OCI-LY7 (cell line): ENCODE measurements around the gene FGB. TPM values are rescaled to one million over a fixed set of nuclear protein-coding genes. Genes with fewer than 3 reads are reported as not detected.

Experiments used
- BruUV-seq: library from RNA; stranded (reverse); fragments of 400-500 nt; replicated peaks from 2 replicates; lab custom pipeline; 2021; lab: Mats Ljungman, UMichigan
- CTCF ChIA-PET: fragments of 300-600 bp; sonication (Branson Sonifier 250); formaldehyde crosslinking; loops from one replicate; lab custom pipeline; 2022; ENCODE audit warnings: antibody characterized with exemption; ENCODE audit not compliant: unreplicated experiment; lab: Charles Lee
- POLR2A ChIA-PET: fragments of 300-600 bp; sonication (Branson Sonifier 250); formaldehyde crosslinking; loops from one replicate; lab custom pipeline; 2022; ENCODE audit warnings: antibody characterized with exemption; lab: Charles Lee
- DNase-seq: peaks from one replicate; pipeline ENCODE4 v3.0.0-alpha.2; 2015; ENCODE audit warnings: low spot score
- H2AFZ ChIP-seq: fragments of 200-600 bp; sonication (generic), shearing (Covaris generic); 2 replicates; pipeline ENCODE4 v1.6.1; 2014; ENCODE audit warnings: mild to moderate bottlenecking, antibody characterized with exemption, low read length, moderate library complexity
- H3K27ac ChIP-seq: fragments of 200-600 bp; sonication (generic); 2 replicates; pipeline ENCODE4 v1.5.1; 2014; ENCODE audit warnings: mixed run types, low read depth, mild to moderate bottlenecking, moderate library complexity, low read length, inconsistent platforms; ENCODE audit not compliant: poor library complexity, severe bottlenecking
- H3K36me3 ChIP-seq: fragments of 200-600 bp; sonication (generic); 2 replicates; pipeline ENCODE4 v1.6.1; 2014; ENCODE audit warnings: mild to moderate bottlenecking, antibody characterized with exemption, low read length, moderate library complexity, mixed read lengths; ENCODE audit not compliant: insufficient read depth
- H3K4me1 ChIP-seq: fragments of 200-600 bp; sonication (generic); 2 replicates; pipeline ENCODE4 v1.5.1; 2014; ENCODE audit warnings: mild to moderate bottlenecking, low read length; ENCODE audit not compliant: insufficient read depth, poor library complexity, severe bottlenecking
- H3K4me2 ChIP-seq: fragments of 200-600 bp; sonication (generic); 2 replicates; pipeline ENCODE4 v1.6.1; 2014; ENCODE audit warnings: mild to moderate bottlenecking, low read length
- H3K4me3 ChIP-seq: fragments of 200-600 bp; sonication (generic); 2 replicates; pipeline ENCODE4 v1.5.1; 2014; ENCODE audit warnings: mild to moderate bottlenecking, low read depth, low read length; ENCODE audit not compliant: poor library complexity, severe bottlenecking
- H3K79me2 ChIP-seq: fragments of 200-600 bp; sonication (generic); 2 replicates; pipeline ENCODE4 v1.6.1; 2016; ENCODE audit warnings: low read depth, mild to moderate bottlenecking, low read length, moderate library complexity, mixed read lengths; ENCODE audit not compliant: insufficient read depth
- H3K9me2 ChIP-seq: fragments of 200-600 bp; sonication (generic); 2 replicates; pipeline ENCODE4 v1.6.1; 2016; ENCODE audit warnings: mild to moderate bottlenecking, low read length, mixed read lengths; ENCODE audit not compliant: insufficient read depth
- H3K9me3 ChIP-seq: fragments of 200-600 bp; sonication (generic); 2 replicates; pipeline ENCODE4 v1.6.1; 2014; ENCODE audit warnings: mild to moderate bottlenecking, mixed run types, low read length, mixed read lengths
- H4K20me1 ChIP-seq: fragments of 200-600 bp; sonication (generic); 2 replicates; pipeline ENCODE4 v1.6.1; 2014; ENCODE audit warnings: mild to moderate bottlenecking, antibody characterized with exemption, low read length, moderate library complexity, mixed read lengths; ENCODE audit not compliant: insufficient read depth
- CTCF ChIP-seq: fragments of 200-600 bp; sonication (generic); conservative IDR thresholded peaks from 2 replicates; pipeline ENCODE4 v1.5.1; 2014; ENCODE audit warnings: mild to moderate bottlenecking, antibody characterized with exemption, low read length, moderate library complexity, mixed read lengths
- EZH2phosphoT487 ChIP-seq: fragments of 200-600 bp; sonication (generic); IDR thresholded peaks from 2 replicates; pipeline ENCODE4 v1.6.1; 2018; ENCODE audit warnings: low read depth, borderline replicate concordance, mild to moderate bottlenecking, mixed run types, antibody characterized with exemption, low read length, moderate library complexity, mixed read lengths
- intact Hi-C: fragments of 100-400 bp; cut with micrococcal nuclease; formaldehyde crosslinking; loops from one replicate; pipeline ENCODE4 v1.10.0; 2022; ENCODE audit not compliant: unreplicated experiment
- total RNA-seq, 2 experiments: library from RNA; depleted of rRNA in 1 of 2; stranded (reverse); fragments of >200 nt in 1 of 2; shearing (Covaris generic) in 1 of 2; gene quantifications; 2 replicates each; pipeline ENCODE4 v1.2.3, GENCODE V29; 2014 to 2022

Gene FGB
- total RNA-seq, 2 experiments from 2014 or later, result not detected

DNA sequence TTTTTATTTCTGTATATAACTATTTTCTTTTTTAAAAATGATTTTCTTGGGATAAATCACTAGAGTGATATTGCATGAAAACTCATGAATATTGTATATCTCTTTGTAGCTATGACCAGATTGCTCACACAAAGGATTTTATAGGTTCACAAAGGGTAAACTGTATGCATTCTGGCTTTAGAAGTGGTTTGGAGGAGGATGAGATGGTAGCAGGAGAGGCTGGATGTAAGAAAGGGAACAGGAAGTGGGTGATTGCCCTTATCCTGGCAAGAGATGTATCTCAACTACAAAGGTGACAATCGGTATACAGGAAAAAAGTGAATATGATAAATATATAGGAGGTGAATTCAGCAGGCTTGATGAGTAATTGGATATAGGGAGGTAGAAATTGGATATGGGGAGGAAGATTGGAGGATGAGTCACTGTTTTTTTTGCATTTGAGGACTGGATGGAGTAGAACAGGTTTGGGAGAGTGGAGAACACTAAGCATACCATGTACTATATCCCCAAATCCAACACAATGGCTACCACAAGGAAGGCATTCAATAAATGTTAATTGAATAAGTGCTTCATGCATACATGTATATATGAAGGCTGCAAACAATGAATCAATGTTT lies 39.7 kb downstream of the FGB start:
- H3K36me3 ChIP-seq, result no peaks in the 10 kb centered on the region
- intact Hi-C loops, result no loop called here
- POLR2A ChIA-PET, result interaction anchor here (1.0 to 1.3 kb wide), 3 partner anchors 7 to 34 kb away, joined by 4 to 6 read pairs (median 4); no protein-coding TSS in a partner anchor
- no peak for TF ChIP-seq CTCF
- no peak for TF ChIP-seq EZH2phosphoT487
- no peaks in the 10 kb centered on the region for H3K9me3 ChIP-seq
- no peak for DNase-seq
- no TSS peak for BruUV-seq
- H3K27ac ChIP-seq, result no peak overlapping the region
- CTCF ChIA-PET, result no interaction called here
- H2AFZ ChIP-seq, result no peak overlapping the region
- no peaks in the 10 kb centered on the region for H3K79me2 ChIP-seq
- no peaks in the 10 kb centered on the region for H3K4me1 ChIP-seq
- H4K20me1 ChIP-seq, result no peaks in the 10 kb centered on the region
- H3K4me3 ChIP-seq, result no peak overlapping the region
- H3K9me2 ChIP-seq, result no peaks in the 10 kb centered on the region
- no peak overlapping the region for H3K4me2 ChIP-seq

GRCh38 chr4:154603033-154603943 lies 40.5 kb downstream of the FGB start:
- no peaks in the 10 kb centered on the region for H3K36me3 ChIP-seq
- no TSS peak for BruUV-seq
- no peaks in the 10 kb centered on the region for H3K4me1 ChIP-seq
- H4K20me1 ChIP-seq, result no peaks in the 10 kb centered on the region
- no peak overlapping the region for H3K27ac ChIP-seq
- no peaks in the 10 kb centered on the region for H3K79me2 ChIP-seq
- intact Hi-C loops, result no loop called here
- ChIA-PET POLR2A (interaction anchor here (0.5 to 1.3 kb wide), 4 partner anchors 8 to 868 kb away, joined by 3 to 6 read pairs (median 4); no protein-coding TSS in a partner anchor), CTCF (no interaction called here)
- TF ChIP-seq CTCF (no peak), EZH2phosphoT487 (no peak)
- no peak for DNase-seq
- H3K9me3 ChIP-seq, result no peaks in the 10 kb centered on the region
- no peaks in the 10 kb centered on the region for H3K9me2 ChIP-seq
- no peak overlapping the region for H2AFZ ChIP-seq
- H3K4me3 ChIP-seq, result no peak overlapping the region
- H3K4me2 ChIP-seq, result no peak overlapping the region
